KMS-11 (cell line): ENCODE measurements around the gene CIDEA.

Experiments used
- H2AFZ ChIP-seq: fragments of 200-600 bp; sonication (generic); 2 replicates; pipeline ENCODE4 v1.6.1; 2016; ENCODE audit warnings: antibody characterized with exemption, mixed run types, low read depth
- H3K27ac ChIP-seq: fragments of 200-600 bp; sonication (generic); 2 replicates; pipeline ENCODE4 v1.6.1; 2016; ENCODE audit warnings: mild to moderate bottlenecking, mixed run types
- H3K27me3 ChIP-seq: fragments of 200-600 bp; sonication (generic); 2 replicates; pipeline ENCODE4 v1.6.1; 2017; ENCODE audit warnings: mild to moderate bottlenecking, low read depth, mixed run types, moderate library complexity; ENCODE audit not compliant: insufficient read depth
- H3K36me3 ChIP-seq: fragments of 200-600 bp; sonication (generic); 2 replicates; pipeline ENCODE4 v1.6.1; 2017; ENCODE audit warnings: mild to moderate bottlenecking, mixed run types; ENCODE audit not compliant: insufficient read depth
- H3K4me1 ChIP-seq: fragments of 200-600 bp; sonication (generic); 2 replicates; pipeline ENCODE4 v1.6.1; 2016; ENCODE audit warnings: mild to moderate bottlenecking, low read depth, mixed run types; ENCODE audit not compliant: poor library complexity, severe bottlenecking
- H3K4me2 ChIP-seq: fragments of 200-600 bp; sonication (generic); 2 replicates; pipeline ENCODE4 v1.7.0; 2016; ENCODE audit warnings: mild to moderate bottlenecking, mixed run types
- H3K4me3 ChIP-seq: fragments of 200-600 bp; sonication (generic); IDR thresholded peaks from 2 replicates; pipeline ENCODE4 v1.6.1; 2017; ENCODE audit warnings: low read depth, low read length, mixed read lengths; ENCODE audit not compliant: insufficient read depth
- H3K79me2 ChIP-seq: fragments of 200-600 bp; sonication (generic); 2 replicates; pipeline ENCODE4 v1.6.1; 2016; ENCODE audit warnings: low read depth, mixed run types; ENCODE audit not compliant: insufficient read depth
- H3K9ac ChIP-seq: fragments of 200-600 bp; sonication (generic); 2 replicates; pipeline ENCODE4 v1.6.1; 2016; ENCODE audit warnings: mild to moderate bottlenecking, mixed run types
- H4K20me1 ChIP-seq: fragments of 200-600 bp; sonication (generic); 2 replicates; pipeline ENCODE4 v1.6.1; 2016; ENCODE audit warnings: mild to moderate bottlenecking, mixed run types; ENCODE audit not compliant: insufficient read depth
- TF ChIP-seq, protein P1 (sequence below): fragments of 200-600 bp; sonication (generic); conservative IDR thresholded peaks from 2 replicates; pipeline ENCODE4 v1.6.1; 2017; ENCODE audit warnings: low read depth, mild to moderate bottlenecking, antibody characterized with exemption, low read length, moderate library complexity, mixed read lengths

Gene CIDEA

DNA sequence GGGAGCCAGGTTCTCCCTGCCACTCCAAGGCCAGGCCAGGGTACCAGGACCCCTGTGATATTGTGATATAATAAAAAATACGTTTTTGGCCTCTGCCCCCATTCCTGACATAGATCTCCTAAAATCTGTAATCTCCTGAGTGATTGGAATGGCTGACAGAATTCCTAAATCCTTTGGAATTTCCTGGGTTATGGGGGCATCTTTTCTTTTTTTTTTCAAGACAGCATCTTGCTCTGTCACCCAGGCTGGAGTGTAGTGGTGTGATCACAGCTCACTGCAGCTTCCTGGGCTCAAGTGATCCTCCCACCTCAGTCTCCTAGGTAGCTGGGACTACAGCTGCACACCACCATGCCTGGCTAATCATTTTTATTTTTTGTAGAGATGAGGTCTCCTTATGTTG lies 27.7 kb downstream of the CIDEA start:
- H2AFZ ChIP-seq: no peak overlapping the region
- no peak overlapping the region for H3K27ac ChIP-seq
- H3K27me3 ChIP-seq: no peaks in the 10 kb centered on the region
- H3K4me2 ChIP-seq: no peak overlapping the region
- H3K79me2 ChIP-seq: no peaks in the 10 kb centered on the region
- no peaks in the 10 kb centered on the region for H4K20me1 ChIP-seq
- no peaks in the 10 kb centered on the region for H3K36me3 ChIP-seq
- H3K9ac ChIP-seq: no peak overlapping the region
- no peak overlapping the region for H3K4me3 ChIP-seq
- TF ChIP-seq, protein P1, sequence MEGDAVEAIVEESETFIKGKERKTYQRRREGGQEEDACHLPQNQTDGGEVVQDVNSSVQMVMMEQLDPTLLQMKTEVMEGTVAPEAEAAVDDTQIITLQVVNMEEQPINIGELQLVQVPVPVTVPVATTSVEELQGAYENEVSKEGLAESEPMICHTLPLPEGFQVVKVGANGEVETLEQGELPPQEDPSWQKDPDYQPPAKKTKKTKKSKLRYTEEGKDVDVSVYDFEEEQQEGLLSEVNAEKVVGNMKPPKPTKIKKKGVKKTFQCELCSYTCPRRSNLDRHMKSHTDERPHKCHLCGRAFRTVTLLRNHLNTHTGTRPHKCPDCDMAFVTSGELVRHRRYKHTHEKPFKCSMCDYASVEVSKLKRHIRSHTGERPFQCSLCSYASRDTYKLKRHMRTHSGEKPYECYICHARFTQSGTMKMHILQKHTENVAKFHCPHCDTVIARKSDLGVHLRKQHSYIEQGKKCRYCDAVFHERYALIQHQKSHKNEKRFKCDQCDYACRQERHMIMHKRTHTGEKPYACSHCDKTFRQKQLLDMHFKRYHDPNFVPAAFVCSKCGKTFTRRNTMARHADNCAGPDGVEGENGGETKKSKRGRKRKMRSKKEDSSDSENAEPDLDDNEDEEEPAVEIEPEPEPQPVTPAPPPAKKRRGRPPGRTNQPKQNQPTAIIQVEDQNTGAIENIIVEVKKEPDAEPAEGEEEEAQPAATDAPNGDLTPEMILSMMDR: no peak
- H3K4me1 ChIP-seq: peaks cover 6% of the 10 kb centered on the region

DNA sequence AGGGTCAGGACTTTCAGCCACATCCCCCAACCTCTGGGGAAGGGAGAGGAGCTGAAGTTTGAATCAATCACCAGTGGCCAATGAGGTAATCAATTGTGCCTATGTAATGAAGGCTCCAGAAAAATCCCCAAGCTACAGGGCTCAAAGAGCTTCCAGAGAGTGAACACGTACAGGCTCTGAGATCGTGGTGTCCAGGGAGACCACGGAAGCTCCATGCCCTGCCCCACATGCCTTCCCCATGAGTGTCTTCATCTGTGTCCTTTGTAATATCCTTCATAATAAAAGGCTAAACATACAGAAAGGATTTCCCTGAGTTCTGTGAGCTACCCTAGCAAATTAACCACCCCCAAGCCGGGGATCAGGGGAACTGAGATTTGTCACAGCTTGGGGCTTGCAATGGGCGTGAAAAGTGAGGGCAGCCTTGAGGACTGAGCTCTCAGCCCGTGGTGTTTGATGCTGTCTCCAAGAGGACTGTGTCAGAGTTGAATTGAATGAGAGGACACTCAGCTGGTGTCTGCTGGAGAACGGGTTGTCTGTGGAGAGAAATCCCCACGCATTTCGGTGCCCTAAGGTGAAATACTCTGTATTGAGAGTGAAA lies 28.4 kb downstream of the CIDEA start:
- TF ChIP-seq, protein P1: no peak
- Histone ChIP-seq H3K4me3 (no peak overlapping the region), H3K27me3 (no peaks in the 10 kb centered on the region), H3K27ac (no peak overlapping the region), H3K36me3 (no peaks in the 10 kb centered on the region), H3K79me2 (no peaks in the 10 kb centered on the region), H3K4me2 (no peak overlapping the region), H2AFZ (no peak overlapping the region), H4K20me1 (no peaks in the 10 kb centered on the region), H3K4me1 (peaks cover 6% of the 10 kb centered on the region), H3K9ac (no peak overlapping the region)

DNA sequence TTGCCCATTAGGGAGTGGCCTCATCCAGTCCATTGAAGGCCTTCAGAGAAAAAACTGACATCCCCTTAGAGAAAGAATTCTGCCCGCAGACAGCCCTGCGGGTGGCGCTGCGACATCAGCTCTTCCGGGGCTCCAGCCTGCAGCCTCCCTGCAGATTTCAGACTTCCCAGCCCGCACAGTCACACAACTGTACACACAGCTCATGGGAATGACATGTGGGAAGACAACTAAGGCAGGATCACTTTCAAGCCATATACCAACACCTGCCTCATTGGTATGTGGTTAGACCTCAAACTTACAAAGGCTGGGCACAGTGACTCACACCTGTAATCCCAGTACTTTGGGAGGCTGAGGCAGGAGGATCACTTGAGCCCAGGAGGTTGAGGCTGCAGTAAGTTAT lies 29.1 kb downstream of the CIDEA start:
- Histone ChIP-seq H3K4me2 (no peak overlapping the region), H3K36me3 (no peaks in the 10 kb centered on the region), H3K4me3 (no peak overlapping the region), H3K27me3 (no peaks in the 10 kb centered on the region), H3K79me2 (no peaks in the 10 kb centered on the region), H4K20me1 (no peaks in the 10 kb centered on the region), H3K4me1 (peaks cover 2% of the 10 kb centered on the region), H3K27ac (no peak overlapping the region), H2AFZ (no peak overlapping the region), H3K9ac (no peak overlapping the region)
- TF ChIP-seq, protein P1: no peak

DNA sequence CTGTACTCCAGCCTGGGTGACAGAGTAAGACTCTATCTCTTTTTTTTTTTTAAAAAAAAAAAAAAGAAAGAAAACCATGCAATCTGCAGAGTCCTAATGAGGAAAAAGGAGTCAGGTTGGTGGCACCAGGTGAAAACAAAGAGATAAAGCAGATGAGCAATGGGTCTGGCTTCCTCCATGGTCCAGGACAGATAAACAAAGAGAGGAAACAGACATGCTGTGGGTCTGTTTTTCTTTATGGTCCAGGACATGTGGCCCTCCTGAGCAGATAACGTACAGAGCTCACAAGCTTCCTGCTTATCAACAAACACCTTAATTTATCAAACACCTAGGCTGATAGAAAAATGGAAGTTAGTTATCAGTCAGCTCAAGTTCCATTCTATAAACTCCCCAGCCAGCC lies 29.5 kb downstream of the CIDEA start:
- Histone ChIP-seq H2AFZ (no peak overlapping the region), H3K4me3 (no peak overlapping the region), H3K9ac (no peak overlapping the region), H3K27me3 (no peaks in the 10 kb centered on the region), H3K4me2 (no peak overlapping the region), H3K36me3 (no peaks in the 10 kb centered on the region), H3K79me2 (no peaks in the 10 kb centered on the region), H3K27ac (no peak overlapping the region), H3K4me1 (no peaks in the 10 kb centered on the region), H4K20me1 (no peaks in the 10 kb centered on the region)
- TF ChIP-seq, protein P1: no peak
